SIG-M5 treated with dmso at 0.1 percent for 504 hours (cell line): ENCODE data around the gene C3orf49.

Source experiments
- DNase-seq: peaks from one replicate; lab custom pipeline; 2025; ENCODE audit not compliant: unreplicated experiment; lab: John Stamatoyannopoulos, UW

C3orf49 gene

GRCh38 chr3:63878394-63879060 is 59.4 kb downstream of the C3orf49 start:
- no peak for DNase-seq

GRCh38 chr3:63880653-63881052 is 61.6 kb downstream of the C3orf49 start:
- DNase-seq, result no peak

- no peak for DNase-seq
Measured at GRCh38 chr3:63886858-63887257, 67.8 kb downstream of the C3orf49 start.

GRCh38 chr3:63891518-63891917 is 72.4 kb downstream of the C3orf49 start:
- no peak for DNase-seq

GRCh38 chr3:63892773-63893352 is 73.8 kb downstream of the C3orf49 start:
- DNase-seq, result no peak

- DNase-seq, result no peak
Measured at GRCh38 chr3:63895422-63896189, 76.5 kb downstream of the C3orf49 start.

GRCh38 chr3:63896332-63897030 is 77.4 kb downstream of the C3orf49 start:
- no peak for DNase-seq
